Lower leg skin (tissue), 4 donors: Measurements from ENCODE around the gene PTGDS. TPM values are rescaled to one million over a fixed set of nuclear protein-coding genes. Genes with fewer than 3 reads are reported as not detected.

ENCODE experiments used
- DNase-seq, 2 donors: peaks; one replicate each; pipeline ENCODE4 v3.0.0-alpha.2; 2019; ENCODE audit warnings: low spot score in 2 of 2
- H3K4me3 ChIP-seq: fragments of 200-600 bp; sonication (generic); 2 replicates; pipeline ENCODE4 v1.5.1; 2017; ENCODE audit warnings: mild to moderate bottlenecking, low read depth; ENCODE audit not compliant: poor library complexity, severe bottlenecking
- POLR2A ChIP-seq, 2 donors: fragments of 450-650 bp; IDR thresholded peaks; one replicate each; pipeline ENCODE4 v1.6.1; 2016 to 2017; ENCODE audit warnings: antibody characterized with exemption in 2 of 2, mild to moderate bottlenecking in 1 of 2, moderate library complexity in 1 of 2
- WGBS, 2 donors: methylation state at CpG; one replicate each; pipeline ENCODE4 v1.1.5; 2018; 5-methylcytosine and 5-hydroxymethylcytosine counted together
- intact Hi-C: fragments of 100-400 bp; cut with DNase I; formaldehyde crosslinking; loops from one replicate; pipeline ENCODE4 v1.15.0; 2023; ENCODE audit warnings: low total_unique reads
- total RNA-seq, 4 donors: library from RNA; depleted of rRNA; stranded (reverse); fragments of >200 nt; gene quantifications; one replicate each; pipeline ENCODE4 v1.1.0, GENCODE V29; 2016
- TF ChIP-seq, protein P1 (sequence below), 3 donors: fragments of 450-650 bp; IDR thresholded peaks; one replicate each; pipeline ENCODE4 v1.5.1; 2016; ENCODE audit warnings: antibody characterized with exemption in 3 of 3, mild to moderate bottlenecking in 3 of 3, moderate library complexity in 2 of 3

Gene PTGDS
- total RNA-seq, 4 donors from 2014 or later = 9.7 to 75.3 (median 14.8) TPM

GRCh38 chr9:136947955-136948510, 29.3 kb upstream of the PTGDS start:
- H3K4me3 ChIP-seq = no peak overlapping the region
- no peak for TF ChIP-seq POLR2A (IDR thresholded peaks at IDR 0.05)
- TF ChIP-seq, protein P1, sequence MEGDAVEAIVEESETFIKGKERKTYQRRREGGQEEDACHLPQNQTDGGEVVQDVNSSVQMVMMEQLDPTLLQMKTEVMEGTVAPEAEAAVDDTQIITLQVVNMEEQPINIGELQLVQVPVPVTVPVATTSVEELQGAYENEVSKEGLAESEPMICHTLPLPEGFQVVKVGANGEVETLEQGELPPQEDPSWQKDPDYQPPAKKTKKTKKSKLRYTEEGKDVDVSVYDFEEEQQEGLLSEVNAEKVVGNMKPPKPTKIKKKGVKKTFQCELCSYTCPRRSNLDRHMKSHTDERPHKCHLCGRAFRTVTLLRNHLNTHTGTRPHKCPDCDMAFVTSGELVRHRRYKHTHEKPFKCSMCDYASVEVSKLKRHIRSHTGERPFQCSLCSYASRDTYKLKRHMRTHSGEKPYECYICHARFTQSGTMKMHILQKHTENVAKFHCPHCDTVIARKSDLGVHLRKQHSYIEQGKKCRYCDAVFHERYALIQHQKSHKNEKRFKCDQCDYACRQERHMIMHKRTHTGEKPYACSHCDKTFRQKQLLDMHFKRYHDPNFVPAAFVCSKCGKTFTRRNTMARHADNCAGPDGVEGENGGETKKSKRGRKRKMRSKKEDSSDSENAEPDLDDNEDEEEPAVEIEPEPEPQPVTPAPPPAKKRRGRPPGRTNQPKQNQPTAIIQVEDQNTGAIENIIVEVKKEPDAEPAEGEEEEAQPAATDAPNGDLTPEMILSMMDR (IDR thresholded peaks at IDR 0.05) = no peak
- intact Hi-C loops = loop anchor here (2.0 to 10.0 kb wide), 2 partner anchors 53 to 93 kb away; partner anchors contain the start of gene MAMDC4
- 34 to 39% methylated on average over 12 to 14 of the region's 15 CpGs for whole genome bisulfite sequencing, 2 donors
- no peak for DNase-seq

- 14 to 22% methylated on average over 19 to 20 of the region's 22 CpGs for WGBS, 2 donors
- intact Hi-C loops = loop anchor here (2.0 to 10.0 kb wide), 2 partner anchors 55 to 95 kb away; partner anchors contain the start of gene MAMDC4
- no peak for DNase-seq
- TF ChIP-seq, protein P1 (IDR thresholded peaks at IDR 0.05) = no peak
- TF ChIP-seq POLR2A (IDR thresholded peaks at IDR 0.05) = no peak
- peak overlapping the region; percentile 33 for H3K4me3 ChIP-seq
Measured at GRCh38 chr9:136949239-136949816, 28.0 kb upstream of the PTGDS start.

DNA sequence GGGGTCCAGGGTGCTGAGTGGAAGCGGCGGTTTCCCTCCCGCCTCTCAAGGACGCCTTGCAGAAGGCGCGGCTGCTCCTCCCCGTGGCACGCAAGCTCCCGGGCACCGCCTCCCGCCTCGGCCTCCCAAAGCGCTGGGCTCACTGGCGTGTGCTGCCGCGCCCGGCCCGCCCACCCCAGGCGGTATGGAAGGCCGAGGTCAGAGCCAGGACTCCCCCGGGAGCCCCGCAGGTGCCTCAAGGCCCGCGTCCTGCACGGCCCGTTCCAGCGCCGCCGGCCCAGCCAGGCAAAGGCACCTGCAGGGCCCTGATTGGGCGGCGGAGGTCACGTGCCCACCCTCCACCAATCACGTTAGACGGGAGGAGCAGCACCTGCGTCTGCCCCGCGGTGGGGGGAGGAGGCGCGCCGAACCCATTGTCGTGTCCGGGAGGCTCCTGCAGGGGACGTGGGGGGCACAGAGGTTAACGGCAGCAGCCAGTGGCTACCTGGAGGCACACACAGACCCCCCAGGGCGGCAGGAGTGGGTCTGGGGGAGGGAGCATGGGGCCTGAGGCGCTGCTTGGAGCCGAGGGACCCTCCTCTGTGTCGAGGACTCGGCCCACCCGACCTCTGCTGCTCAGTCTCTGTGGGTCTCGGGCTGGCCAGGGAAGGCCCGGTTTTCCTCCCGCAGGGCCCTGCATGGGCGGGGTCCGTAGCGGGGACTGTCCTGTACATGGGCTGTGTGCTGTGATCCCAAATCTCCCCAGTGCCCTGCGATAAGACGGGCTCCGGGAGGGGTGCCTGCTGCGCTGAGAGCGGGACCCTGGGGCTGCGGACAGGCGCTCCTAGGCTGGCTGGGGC, 27.3 kb upstream of the PTGDS start:
- WGBS, 2 donors = 2 to 17% methylated on average over 14 to 61 of the region's 63 CpGs
- H3K4me3 ChIP-seq = peak overlapping the region; percentile 33
- TF ChIP-seq POLR2A (IDR thresholded peaks at IDR 0.05) = no peak
- TF ChIP-seq, protein P1 (IDR thresholded peaks at IDR 0.05) = no peak
- intact Hi-C loops = loop anchor here (2.0 to 10.0 kb wide), 2 partner anchors 55 to 95 kb away; partner anchors contain the start of gene MAMDC4
- DNase-seq = peak; percentile 92 to 99

DNA sequence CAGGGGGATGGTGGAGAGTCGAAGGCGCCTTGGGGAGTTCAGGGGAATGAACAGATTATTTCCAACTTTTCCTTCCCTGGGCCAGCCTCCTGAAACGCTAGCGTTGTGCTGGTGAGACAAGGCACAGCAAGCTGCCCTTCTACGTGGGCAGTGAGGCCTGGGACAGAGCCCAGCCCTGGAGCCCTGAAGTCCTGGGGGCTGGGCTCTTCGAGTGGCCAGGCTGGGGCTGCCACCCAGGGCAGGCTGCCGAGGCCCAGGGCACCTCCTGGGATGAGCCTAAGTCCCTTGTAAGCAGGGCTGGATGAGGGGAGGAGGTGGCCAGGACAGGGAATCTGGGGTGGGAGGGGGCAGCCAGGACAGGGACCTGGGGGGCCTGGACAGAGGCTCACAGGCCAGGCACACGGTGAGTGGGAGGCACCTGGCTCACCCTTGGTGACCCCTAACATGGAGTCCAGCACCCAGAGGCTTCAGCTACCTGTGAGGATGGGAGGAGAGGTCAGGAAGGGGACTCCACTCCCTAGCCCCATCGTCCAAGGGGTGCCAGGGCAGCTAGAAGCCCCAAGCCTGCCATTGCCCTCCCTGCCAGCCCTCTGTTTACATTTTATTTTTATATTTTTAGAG, 26.5 kb upstream of the PTGDS start:
- DNase-seq = no peak
- no peak overlapping the region for H3K4me3 ChIP-seq
- intact Hi-C loops = no loop called here
- 46 to 54% methylated on average over 9 of the region's 9 CpGs for WGBS, 2 donors
- no peak for TF ChIP-seq POLR2A (IDR thresholded peaks at IDR 0.05)
- TF ChIP-seq, protein P1 (IDR thresholded peaks at IDR 0.05) = no peak

GRCh38 chr9:136951541-136952320, 25.6 kb upstream of the PTGDS start, which contains the start of gene LCN12:
Gene LCN12 (plus strand): TSS chr9:136952273. CDS start chr9:136952328, 55 bp downstream.
- 78 to 85% methylated on average over 9 to 14 of the region's 14 CpGs for WGBS, 2 donors
- TF ChIP-seq, protein P1 (IDR thresholded peaks at IDR 0.05) = no peak
- TF ChIP-seq POLR2A (IDR thresholded peaks at IDR 0.05) = no peak
- no peak within 1 kb of the TSS for H3K4me3 ChIP-seq
- intact Hi-C loops = no loop called here
- DNase-seq = no peak
